ACHN (cell line): Measurements from ENCODE around the gene FARP1.
A peak's percentile ranks its signal among the peaks of the same experiment; 100 is the strongest.

ENCODE experiments used
- DNase-seq: peaks from one replicate; pipeline ENCODE4 v3.0.0-alpha.2; 2015
- in situ Hi-C: cut with HindIII; loops from 2 replicates; pipeline ENCODE4 v1.10.0; 2017; ENCODE audit warnings: low sequenced_read_pairs, low pct_ligation_motif_present, low pct_unique_long_range_greater_than_20kb

The FARP1 gene

GRCh38 chr13:98384739-98385138 lies 241.8 kb downstream of the FARP1 start:
- peak; percentile 13 for DNase-seq

GRCh38 chr13:98385606-98386005 lies 242.7 kb downstream of the FARP1 start:
- no peak for DNase-seq
- in situ Hi-C loops: loop anchor here (25.0 kb wide), 1 partner anchor 248 kb away; the partner anchor contains the start of gene FARP1

More at GRCh38 chr13:98384739-98385138, 241.8 kb downstream of the FARP1 start:
- in situ Hi-C loops: loop anchor here (25.0 kb wide), 1 partner anchor 247 kb away; the partner anchor contains the start of gene FARP1

GRCh38 chr13:98386637-98387036 lies 243.7 kb downstream of the FARP1 start:
- DNase-seq: no peak
- in situ Hi-C loops: loop anchor here (25.0 kb wide), 1 partner anchor 249 kb away; the partner anchor contains the start of gene FARP1

- in situ Hi-C loops: loop anchor here (25.0 kb wide), 1 partner anchor 252 kb away; the partner anchor contains the start of gene FARP1
- no peak for DNase-seq
Observed at GRCh38 chr13:98389319-98389718, 246.4 kb downstream of the FARP1 start.

GRCh38 chr13:98390086-98390715 lies 247.3 kb downstream of the FARP1 start:
- in situ Hi-C loops: loop anchor here (25.0 kb wide), 1 partner anchor 253 kb away; the partner anchor contains the start of gene FARP1
- DNase-seq: no peak

- DNase-seq: no peak
- in situ Hi-C loops: loop anchor here (25.0 kb wide), 1 partner anchor 257 kb away; the partner anchor contains the start of gene FARP1
Observed at GRCh38 chr13:98393873-98394272, 251.0 kb downstream of the FARP1 start.

- no peak for DNase-seq
- in situ Hi-C loops: loop anchor here (25.0 kb wide), 1 partner anchor 258 kb away; the partner anchor contains the start of gene FARP1
Observed at GRCh38 chr13:98394820-98395510, 252.1 kb downstream of the FARP1 start.

GRCh38 chr13:98396071-98396710 lies 253.3 kb downstream of the FARP1 start:
- in situ Hi-C loops: loop anchor here (25.0 kb wide), 1 partner anchor 259 kb away; the partner anchor contains the start of gene FARP1
- DNase-seq: no peak

GRCh38 chr13:98397221-98397620 lies 254.3 kb downstream of the FARP1 start:
- DNase-seq: no peak

GRCh38 chr13:98397861-98398260 lies 255.0 kb downstream of the FARP1 start:
- no peak for DNase-seq
- in situ Hi-C loops: loop anchor here (25.0 kb wide), 1 partner anchor 261 kb away; the partner anchor contains the start of gene FARP1

More at GRCh38 chr13:98397221-98397620, 254.3 kb downstream of the FARP1 start:
- in situ Hi-C loops: loop anchor here (25.0 kb wide), 1 partner anchor 260 kb away; the partner anchor contains the start of gene FARP1

- in situ Hi-C loops: loop anchor here (25.0 kb wide), 1 partner anchor 261 kb away; the partner anchor contains the start of gene FARP1
- no peak for DNase-seq
Observed at GRCh38 chr13:98398581-98398980, 255.7 kb downstream of the FARP1 start.

- in situ Hi-C loops: loop anchor here (25.0 kb wide), 1 partner anchor 262 kb away; the partner anchor contains the start of gene FARP1
- DNase-seq: no peak
Observed at GRCh38 chr13:98399756-98400155, 256.9 kb downstream of the FARP1 start.

- in situ Hi-C loops: no loop called here
- no peak for DNase-seq
Observed at GRCh38 chr13:98401934-98402333, 259.0 kb downstream of the FARP1 start.

- in situ Hi-C loops: no loop called here
- DNase-seq: no peak
Observed at GRCh38 chr13:98403076-98403475, 260.2 kb downstream of the FARP1 start.

GRCh38 chr13:98405107-98405571 lies 262.2 kb downstream of the FARP1 start:
- DNase-seq: no peak
- in situ Hi-C loops: no loop called here

- no peak for DNase-seq
- in situ Hi-C loops: no loop called here
Observed at GRCh38 chr13:98405690-98406344, 262.9 kb downstream of the FARP1 start.

- in situ Hi-C loops: no loop called here
- DNase-seq: no peak
Observed at GRCh38 chr13:98406427-98406826, 263.5 kb downstream of the FARP1 start.

- in situ Hi-C loops: no loop called here
- no peak for DNase-seq
Observed at GRCh38 chr13:98406971-98407370, 264.1 kb downstream of the FARP1 start.
